SIG-M5 treated with dmso at 0.1 percent for 504 hours (cell line): ENCODE measurements around the gene CENPB.
A peak's percentile ranks its signal among the peaks of the same experiment; 100 is the strongest.

Source experiments
- DNase-seq: peaks from one replicate; lab custom pipeline; 2025; ENCODE audit not compliant: unreplicated experiment; lab: John Stamatoyannopoulos, UW

CENPB gene

DNA sequence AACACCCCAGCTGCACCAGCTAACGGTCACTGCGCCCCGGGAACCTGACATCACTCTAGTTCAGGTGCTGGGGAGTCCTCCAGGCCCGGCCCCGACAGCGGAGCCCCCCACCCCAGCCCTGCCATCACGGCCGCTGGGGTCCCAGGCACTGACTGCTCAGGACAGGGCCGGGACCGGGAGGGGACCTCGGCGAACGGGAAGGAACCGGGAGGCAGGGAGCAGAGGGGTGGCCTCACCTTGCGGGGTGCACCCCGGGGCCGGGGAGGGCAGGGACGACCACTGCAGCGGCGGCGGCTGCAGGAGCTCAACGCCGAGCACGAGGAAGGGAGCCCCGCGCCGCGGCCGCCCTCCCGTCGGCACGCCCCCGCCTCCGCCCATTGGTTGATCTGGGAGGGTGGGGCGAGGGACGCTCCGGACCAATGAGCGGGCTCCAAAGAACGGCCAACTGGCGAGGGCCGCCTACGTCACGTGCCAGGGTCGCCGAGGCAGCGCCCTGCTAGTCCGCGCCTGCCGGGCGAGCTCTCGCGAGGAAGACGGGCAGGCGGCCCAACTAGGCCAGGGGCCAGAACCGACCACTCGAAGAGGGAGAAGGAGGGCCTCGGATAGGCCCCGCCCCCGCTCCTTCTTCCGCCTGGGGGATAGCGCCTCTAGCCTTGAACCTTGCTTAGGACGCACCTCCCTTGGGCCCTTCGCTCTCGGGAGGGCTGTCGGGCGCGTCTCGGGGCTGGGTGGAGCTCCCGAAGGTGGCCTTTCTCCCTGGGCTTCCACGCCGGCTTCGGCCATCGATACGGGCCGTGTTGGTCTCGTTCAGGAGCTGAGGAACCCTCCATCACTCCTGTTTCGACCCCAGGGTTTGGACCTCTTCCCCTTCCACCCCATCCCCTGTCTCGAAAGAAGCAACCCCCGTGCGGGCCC is 18.9 kb downstream of the CENPB start, which contains the start of gene ADISSP:
Gene ADISSP, minus strand, starts transcription at position 327 of the 915 bp plus-strand sequence. CDS start 7,653 bp downstream, outside the sequence.
- DNase-seq: peak; percentile 98

DNA sequence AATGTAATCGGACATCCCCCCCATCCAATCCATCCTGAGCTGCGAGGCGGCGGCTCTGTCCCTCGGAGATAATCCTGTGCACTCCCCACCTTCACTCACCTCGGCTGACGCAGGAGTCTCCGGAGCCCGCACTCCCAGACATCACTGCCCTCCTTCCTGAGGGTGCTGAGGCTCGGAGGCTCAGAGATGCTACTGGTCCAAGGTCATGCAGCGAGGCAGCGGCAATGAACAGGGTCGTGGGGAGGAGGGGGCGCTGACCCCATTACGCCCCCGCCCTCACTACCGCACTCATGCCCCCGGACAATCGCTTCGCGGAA is 19.5 kb downstream of the CENPB start:
- DNase-seq: no peak

DNA sequence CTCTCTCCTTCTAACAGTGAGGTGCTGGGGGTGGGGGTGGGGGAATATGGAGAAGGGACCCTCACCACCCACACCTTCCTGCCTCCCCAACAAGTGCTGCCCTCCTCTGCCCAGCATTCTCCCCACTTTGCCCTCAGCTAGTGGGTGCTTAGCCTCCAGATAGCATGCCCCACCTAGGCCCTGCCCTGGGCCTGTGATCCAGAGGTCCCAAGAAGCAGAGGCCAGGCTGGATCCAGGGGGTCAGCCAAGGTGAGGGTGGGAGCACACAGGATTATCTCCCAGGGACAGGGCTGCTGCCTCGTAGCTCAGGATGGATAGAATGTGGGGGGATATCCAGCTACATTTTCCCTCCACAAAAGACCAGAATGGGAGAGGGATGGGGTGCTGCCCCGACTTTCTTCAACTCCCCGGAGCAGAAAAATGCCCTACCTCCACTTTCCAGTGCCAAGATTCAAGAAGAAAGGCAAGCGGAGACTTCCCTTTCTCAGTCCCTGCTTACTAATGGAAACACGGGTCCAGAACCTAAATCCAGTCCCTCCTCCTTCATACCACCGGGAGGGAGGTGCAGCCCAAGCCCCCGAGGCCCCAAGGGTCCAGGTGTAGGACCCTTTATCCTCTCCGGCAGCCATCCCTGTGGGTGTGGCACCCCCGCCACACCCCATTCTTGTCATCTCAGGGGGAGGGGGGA is 20.0 kb downstream of the CENPB start:
- no peak for DNase-seq

DNA sequence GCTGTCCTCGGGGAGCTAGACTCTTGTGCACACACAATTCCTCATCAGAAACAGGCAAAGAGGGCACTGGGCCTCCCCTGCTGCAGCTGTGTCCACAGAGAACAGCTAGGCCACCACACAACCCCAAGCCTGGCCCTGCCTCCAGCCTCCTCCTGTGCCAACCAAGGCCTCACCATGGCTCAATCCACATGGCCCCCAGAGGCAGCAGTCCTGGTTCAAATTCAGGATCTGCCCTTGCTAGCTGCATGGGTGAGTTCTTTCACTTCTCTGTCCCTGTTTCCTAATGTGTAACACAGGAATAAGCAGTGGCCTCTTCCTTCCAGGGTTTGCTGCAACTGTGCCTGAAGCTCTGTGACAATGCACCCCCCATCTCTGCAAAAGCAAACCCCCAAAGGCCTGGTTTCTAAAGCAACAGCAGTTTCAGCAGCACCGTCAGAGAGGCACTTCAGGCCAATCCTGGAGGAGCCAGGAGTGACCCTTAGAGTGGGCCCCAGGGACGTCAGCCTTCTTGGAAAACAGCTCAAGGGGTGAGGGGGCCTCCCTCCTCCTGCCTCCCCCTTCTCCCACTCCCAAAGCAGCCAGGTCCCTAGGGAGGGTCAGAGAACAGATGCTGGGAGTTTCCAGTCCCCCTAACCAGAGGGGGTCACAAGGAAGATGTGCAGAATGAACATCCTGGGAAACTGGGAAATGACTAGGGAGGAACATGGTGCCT is 21.2 kb downstream of the CENPB start:
- DNase-seq: peak; percentile 94

DNA sequence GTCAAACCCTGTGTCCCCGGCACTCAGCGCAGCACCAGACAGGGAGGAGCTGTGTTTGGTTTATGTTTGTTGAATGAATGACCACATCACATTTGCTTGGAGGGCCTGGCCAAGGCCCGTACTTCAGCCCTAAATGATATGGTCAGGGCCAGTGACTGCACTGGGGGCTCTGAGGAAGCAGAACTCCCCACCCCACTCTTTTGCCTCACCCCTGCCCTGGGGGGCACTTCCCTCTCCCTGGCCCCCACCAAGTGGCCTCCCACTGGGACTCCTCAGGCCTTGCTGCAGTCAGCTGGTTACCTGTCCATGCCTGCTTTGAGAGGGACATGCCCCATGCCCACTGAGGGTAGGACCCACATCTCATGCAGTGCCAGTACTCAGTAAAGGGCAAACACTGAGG is 21.9 kb downstream of the CENPB start:
- DNase-seq: no peak

DNA sequence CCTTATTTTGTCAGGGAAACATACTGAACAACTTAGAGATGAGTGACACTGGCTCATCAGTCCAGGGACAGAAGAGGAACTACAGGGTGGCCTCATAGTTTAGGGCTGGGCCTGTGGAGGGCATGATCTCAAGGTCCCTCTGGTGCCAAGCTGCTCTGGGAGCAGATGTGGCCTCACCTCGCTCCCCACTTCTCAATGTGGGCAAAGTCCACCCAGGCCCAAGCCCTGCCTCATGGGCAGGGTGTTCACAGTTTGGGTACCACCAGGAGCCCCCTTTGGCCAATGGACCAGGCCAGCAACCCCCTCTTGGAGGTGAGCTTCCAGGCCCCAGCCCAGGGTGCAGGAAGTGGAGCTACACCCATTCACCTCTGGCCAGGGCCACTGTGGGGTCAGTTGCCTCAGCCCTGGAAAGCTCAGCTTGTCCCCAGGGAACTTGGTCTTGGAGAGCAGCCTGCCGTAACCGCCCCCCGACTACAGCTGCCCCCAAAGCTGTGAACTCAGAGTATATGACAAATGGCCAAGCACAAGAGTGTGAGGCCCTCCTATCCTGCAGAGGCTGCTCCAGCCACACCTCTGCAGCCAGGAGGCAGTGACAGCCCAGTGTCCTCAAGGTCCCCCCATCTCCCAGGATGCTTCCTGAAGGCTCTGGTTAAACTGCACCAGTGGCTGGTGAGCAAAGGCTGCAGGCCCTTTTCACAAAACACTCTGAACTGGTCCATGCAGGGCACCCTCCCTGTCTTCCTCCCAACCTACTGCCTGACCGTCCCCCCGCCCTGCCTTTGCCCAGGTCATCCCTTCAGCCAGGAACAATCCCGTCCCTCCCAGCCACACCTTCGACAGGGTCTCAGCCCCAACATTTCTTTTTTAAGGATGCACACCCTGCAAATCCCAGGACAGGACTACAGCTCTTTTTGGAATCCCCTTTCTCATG is 22.6 kb downstream of the CENPB start:
- peak; percentile 63 for DNase-seq

DNA sequence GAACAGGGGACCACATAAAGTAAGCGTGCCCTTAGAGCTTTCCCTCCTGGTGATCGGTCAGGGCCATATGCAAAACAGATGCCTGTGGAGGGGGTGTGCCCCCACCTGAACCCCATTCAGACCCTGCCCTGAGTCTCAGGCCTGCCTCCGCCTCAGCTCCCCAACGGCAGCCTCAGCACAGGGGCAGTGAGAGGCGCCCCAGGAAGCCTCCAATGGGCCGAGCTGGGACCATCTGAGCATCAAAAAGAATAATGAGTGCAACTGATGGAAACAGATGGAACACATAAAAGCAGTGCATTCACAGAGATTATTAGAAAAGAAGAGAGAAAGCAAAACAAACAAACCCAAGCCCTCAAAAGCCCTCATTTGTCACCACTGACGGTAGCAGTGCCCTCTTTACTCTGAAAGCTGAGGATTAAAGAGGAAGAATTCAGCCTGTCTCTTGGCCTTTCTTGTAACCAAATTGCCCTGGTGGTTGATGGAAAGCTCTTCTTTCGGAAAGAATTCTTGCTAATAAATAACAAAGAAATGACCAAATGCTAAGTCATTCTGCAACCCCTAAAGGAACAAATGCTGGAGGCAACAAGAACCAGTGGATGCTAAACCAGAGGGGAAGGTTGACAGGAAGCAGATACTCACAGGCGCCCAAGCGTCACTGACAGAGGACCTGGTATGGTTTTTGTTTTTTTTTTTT is 25.7 kb downstream of the CENPB start:
- no peak for DNase-seq

DNA sequence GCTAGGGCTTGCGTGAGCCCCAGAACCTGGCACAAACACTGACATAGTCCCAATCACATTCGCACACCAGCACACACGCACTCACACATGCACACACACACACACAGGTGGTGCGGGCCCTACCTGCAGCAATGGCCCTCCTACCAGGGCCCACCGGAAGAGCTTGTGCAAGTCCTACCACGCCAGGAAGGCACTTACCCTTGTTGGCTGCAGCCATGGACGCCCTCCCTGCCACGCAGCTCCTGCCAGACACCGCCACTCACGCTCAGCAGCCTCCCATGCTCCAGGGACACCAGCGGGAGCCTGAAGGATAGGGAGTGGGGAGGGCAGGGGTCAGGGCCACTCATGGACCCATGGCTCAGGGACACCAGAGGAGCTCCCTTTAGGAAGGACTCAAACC is 26.7 kb downstream of the CENPB start:
- no peak for DNase-seq

DNA sequence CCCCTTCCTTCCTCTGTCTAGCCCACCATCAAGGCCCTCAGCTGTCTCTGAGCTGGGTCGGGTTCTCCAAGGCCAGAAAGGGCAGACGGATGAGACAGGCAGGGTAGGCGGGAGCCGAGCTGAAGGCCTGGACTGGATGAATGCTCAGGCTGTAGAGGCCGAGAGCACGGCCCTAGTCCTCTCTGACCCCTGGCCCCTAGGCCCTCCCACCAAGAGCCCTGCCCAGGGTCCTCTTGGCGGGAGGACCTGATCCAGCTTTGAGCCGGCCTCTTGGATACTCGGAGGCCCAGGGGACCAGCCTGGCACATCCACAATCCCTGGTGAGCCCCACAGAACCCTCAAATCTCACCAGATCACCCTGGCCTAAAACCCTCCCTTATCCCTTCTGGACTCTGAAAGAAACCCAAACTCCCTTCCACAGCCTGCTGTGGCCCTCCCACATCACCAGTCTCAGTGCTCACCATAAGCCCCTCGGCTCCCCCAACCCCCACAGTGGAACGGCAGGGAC is 27.2 kb downstream of the CENPB start:
- no peak for DNase-seq

DNA sequence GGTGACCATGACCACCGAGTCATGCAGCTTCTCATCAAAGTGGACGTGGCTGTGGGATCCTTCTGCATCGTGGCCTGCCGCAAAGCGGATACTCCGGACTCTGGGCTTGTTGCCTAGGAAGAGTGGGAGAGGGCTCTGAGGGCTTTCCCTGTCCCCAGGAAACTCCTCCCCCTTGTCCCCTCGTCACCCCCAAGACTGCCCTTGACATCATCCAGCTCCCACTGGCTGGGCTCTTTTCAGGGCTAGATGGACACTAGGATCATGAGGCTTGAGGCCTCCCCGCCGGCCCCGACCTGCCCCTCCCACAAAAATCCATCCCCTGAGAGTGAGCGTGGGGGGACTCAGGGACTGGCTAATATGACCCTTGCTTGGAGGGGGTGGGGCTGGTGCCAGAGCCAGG is 28.0 kb downstream of the CENPB start:
- no peak for DNase-seq

DNA sequence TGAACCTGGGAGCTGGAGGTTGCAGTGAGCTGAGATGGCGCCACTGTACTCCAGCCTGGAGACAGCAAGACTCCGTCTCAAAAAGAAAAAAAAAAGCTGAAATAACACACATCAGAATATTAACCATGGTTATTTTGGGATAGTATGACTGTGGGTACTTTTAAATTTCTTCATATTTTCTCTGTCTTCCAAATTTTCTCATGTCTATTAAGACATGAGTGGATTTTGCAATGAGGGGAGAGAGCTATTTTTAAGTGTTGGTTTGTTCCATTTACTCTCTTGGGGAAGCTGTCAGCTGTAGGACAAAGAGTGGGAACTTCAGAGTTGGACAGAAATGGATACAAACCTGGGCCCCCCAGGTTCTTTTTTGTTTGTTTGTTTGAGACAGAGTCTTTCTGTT is 29.3 kb downstream of the CENPB start:
- peak; percentile 78 for DNase-seq

DNA sequence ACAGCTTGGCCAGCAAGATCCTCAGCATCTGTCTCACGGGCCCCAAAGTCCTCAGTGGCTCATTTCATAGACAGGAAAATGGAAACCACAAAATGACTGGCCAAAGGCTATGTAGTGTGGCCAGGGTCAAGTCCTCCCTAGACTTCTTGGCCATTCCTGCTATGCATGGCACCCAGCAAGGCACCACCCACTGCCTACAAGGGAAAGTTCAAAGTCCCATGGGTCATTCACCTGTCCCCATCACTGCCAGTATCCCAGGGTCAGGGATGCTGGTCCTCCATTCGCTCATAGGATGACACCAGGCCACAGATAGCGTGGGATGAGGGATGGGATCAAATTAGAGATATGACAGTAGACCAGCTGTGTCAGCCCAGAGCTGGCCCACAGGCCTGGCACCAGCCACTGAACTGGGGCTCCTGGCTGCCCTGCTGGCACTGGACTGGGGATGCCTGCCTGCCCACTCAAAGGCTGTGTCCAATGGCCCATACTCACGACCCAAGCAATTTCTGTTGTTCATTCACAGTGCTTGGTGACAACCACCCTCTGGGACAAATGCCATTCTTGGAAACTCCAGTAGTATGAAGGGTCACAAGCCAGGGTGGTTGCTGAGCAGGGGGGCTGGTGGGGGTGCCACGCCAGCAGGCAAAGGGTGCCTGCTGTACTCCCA is 30.6 kb downstream of the CENPB start:
- no peak for DNase-seq

DNA sequence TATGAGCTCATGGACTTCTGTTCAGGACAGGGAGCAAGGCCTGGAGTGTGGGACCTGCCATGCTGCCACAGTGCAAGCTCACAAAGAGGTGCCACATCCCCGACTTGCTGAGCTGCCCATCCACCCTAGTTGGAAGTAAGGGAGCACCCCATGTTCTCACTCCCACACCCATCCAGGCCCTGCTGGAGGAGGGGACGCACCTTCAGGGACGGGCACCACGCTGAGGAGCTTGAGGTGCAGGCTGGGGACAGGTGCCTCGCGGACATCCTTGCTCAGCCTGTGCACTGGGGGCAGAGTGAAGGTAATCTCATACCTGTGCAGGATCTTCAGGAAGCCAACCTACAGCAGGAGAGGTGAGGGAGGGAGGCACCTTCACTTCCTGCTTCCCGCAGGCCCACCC is 31.3 kb downstream of the CENPB start:
- DNase-seq: no peak

DNA sequence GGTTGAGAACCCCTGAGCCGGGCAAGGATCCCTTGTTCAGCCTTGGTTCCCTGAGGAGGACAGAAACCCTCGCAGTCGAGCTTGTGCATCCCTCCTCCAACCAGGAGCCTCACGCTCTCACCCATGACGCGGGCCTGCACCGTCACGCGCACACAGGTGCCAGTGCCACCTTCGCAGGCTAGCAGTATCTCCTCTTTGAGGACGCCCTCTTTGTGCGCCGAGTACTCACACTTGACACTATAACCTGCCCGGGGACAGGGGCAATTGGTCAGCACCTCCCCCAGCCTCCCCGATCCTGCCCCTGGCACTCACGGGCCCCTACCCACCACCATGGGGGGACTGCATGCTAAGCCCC is 32.3 kb downstream of the CENPB start:
- no peak for DNase-seq

DNA sequence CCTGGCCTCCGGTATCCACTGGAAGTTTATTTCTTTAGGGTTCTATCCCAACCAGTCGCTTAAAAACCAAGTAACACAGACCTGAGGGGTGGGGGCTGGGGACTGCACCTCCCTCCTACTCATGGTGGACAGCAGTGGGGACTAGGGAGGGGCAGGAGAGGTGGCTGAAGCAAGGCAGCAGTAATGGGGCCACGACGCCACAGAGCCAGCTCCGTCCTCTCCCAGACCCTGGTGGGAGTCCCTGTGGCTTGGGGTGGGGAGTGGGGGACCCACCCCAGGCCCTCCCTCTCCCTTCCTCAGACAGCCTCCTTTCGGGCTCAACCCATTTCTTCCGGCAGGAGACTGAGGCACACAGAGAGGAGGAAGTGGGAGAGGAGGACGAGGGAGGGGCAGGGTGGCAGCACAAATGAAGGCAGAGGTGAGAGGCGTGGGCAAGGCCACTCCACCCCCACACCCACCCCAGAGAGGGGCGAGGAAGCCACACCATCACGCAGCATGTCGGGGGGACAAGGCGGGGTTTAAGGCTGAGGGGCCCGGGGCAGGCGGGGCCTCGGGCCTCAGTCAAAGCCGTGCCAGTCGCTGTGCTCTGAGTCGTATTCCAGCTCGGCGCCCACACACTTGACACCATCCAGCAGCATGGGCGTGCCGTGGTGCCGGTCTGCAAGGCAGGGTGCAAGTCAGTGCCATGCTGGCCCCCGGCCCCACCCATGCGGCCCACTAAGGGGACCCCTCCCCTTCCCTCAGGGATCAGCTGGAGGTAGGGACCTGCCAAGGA is 32.9 kb downstream of the CENPB start:
- no peak for DNase-seq

DNA sequence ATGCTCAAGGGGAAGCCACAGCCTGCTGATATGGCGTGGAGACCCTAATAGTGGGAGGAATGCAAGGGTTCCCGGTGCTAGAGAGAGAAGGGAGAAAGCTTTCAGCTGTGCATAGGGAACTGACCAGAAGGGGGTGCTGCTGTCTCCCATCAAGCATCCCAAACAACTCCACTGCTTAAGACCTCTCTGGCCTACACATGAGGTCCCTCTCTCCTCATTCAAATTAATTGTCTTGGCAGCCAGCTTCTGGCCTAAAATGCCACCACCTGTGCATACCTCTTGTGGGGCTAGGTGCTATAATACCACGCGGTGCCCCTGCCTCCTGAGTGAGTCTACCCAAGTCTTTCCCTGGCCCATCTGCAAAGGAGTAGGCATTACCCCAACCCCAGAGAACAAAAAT is 33.4 kb downstream of the CENPB start:
- peak; percentile 69 for DNase-seq

DNA sequence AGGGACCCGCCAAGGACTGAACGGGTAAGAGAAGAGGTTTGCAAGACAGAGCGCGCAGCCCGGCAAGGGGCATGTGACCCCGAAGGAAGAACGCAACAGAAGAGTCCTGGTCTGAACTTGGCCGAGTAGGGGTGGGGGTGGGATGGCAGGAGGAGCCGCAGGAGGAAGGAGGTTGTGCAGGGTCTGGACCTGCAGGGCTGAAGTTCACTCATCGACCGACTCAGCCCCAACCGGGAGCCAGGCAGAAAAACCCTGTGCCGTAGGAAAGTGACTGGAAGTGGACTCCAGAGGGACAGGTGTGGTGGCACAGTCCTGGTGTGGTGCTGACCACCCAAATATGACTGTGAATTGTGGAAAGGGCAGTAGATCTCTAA is 34.2 kb downstream of the CENPB start:
- DNase-seq: no peak

DNA sequence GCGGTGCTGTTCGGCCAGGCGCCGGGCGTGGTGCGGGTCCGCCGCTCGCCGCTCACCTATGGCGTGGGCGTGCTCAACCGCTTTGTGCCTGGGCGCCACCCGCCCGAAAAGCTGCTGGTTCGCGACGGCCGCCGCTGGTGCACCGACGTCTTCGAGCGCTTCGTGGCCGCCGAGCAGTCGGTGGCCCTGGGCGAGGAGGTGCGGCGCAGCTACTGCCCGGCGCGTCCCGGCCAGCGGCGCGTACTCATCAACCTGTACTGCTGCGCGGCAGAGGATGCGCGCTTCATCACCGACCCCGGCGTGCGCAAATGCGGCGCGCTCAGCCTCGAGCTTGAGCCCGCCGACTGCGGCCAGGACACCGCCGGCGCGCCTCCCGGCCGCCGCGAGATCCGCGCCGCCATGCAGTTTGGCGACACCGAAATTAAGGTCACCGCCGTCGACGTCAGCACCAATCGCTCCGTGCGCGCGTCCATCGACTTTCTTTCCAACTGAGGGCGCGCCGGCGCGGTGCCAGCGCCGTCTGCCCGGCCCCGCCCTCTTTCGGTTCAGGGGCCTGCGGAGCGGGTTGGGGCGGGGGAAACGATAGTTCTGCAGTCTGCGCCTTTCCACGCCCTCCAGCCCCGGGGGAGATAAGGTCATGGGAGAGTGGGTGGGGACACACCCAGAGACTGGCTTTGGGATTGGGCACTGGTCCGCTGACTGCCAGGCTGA is 34.7 kb downstream of the CENPB start:
- no peak for DNase-seq
